ENCODE data around the gene SERPINE3. TPM values are rescaled to one million over a fixed set of nuclear protein-coding genes. Genes with fewer than 3 reads are reported as not detected.
A peak's percentile ranks its signal among the peaks of the same experiment; 100 is the strongest.

The SERPINE3 gene
- total RNA-seq, 4 donors from 2014 or later, result 0.12 TPM; not detected in 3

DNA sequence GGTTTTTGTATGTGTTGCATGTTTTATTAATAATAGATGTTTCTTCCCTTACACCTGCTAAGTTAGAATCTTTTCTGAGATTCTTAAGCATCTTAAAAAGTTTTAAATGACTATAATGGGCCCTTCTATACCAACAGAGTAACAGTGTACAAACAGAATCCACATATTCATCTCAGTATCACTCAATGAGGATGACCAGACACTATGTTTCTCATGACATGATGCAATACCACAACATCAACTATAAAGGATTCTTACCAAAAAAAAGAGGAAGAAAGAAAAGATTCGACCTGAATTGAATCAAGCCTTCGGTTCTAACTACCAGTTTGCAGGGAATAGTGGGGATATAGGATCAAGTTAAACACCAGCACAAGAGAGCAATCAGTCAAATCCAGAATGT lies 56.9 kb downstream of the SERPINE3 start:
- 66 to 78% methylated on average over 2 of the region's 2 CpGs for WGBS, 2 donors
- DNase-seq (ENCODE audit: low spot score in 2 of 2), result no peak
- no peak overlapping the region for H3K4me3 ChIP-seq (ENCODE audit: low read depth, poor library complexity, severe bottlenecking)
- intact Hi-C loops (cut with DNase I; ENCODE audit: low total_unique reads), result no loop called here
- TF ChIP-seq POLR2A (IDR thresholded peaks at IDR 0.05), result no peak
- TF ChIP-seq, protein P1, sequence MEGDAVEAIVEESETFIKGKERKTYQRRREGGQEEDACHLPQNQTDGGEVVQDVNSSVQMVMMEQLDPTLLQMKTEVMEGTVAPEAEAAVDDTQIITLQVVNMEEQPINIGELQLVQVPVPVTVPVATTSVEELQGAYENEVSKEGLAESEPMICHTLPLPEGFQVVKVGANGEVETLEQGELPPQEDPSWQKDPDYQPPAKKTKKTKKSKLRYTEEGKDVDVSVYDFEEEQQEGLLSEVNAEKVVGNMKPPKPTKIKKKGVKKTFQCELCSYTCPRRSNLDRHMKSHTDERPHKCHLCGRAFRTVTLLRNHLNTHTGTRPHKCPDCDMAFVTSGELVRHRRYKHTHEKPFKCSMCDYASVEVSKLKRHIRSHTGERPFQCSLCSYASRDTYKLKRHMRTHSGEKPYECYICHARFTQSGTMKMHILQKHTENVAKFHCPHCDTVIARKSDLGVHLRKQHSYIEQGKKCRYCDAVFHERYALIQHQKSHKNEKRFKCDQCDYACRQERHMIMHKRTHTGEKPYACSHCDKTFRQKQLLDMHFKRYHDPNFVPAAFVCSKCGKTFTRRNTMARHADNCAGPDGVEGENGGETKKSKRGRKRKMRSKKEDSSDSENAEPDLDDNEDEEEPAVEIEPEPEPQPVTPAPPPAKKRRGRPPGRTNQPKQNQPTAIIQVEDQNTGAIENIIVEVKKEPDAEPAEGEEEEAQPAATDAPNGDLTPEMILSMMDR (IDR thresholded peaks at IDR 0.05), result no peak

DNA sequence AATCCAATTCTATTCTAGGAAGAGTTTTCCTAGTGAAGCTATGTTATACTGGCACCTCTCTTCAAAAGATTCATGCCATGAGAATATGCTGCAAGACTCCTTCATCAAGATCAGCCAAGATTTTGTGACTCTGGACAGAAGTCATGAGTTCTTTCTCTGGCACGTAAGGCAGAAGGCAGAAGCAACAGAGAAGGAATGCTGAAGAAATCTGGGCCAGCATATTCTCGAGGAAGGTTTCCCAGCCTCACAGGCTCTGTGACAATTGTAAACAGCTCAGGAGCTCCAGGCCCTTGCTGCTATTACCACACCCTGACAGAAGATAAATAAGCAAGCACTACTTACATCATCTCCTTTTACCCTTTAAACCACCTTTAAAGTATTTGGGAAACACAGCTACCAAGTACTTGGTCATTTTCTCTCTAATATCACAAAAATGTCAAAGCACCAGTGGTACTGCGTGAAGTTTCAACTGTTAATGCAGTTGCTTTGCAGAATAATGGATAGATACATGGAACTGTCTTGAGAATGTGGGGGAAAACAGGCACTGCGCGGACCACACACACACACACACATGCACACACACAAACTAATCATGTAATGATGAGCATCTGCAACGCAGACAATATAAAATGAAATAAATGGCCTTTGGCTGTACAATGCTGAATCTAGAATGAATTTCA lies 57.9 kb downstream of the SERPINE3 start:
- no peak overlapping the region for H3K4me3 ChIP-seq (ENCODE audit: low read depth, poor library complexity, severe bottlenecking)
- WGBS, 2 donors, result 46 to 54% methylated on average over 6 of the region's 6 CpGs
- intact Hi-C loops (cut with DNase I; ENCODE audit: low total_unique reads), result no loop called here
- TF ChIP-seq POLR2A (IDR thresholded peaks at IDR 0.05), result no peak
- TF ChIP-seq, protein P1 (IDR thresholded peaks at IDR 0.05), result no peak
- peak; percentile 83 to 84 for DNase-seq (ENCODE audit: low spot score in 2 of 2)

DNA sequence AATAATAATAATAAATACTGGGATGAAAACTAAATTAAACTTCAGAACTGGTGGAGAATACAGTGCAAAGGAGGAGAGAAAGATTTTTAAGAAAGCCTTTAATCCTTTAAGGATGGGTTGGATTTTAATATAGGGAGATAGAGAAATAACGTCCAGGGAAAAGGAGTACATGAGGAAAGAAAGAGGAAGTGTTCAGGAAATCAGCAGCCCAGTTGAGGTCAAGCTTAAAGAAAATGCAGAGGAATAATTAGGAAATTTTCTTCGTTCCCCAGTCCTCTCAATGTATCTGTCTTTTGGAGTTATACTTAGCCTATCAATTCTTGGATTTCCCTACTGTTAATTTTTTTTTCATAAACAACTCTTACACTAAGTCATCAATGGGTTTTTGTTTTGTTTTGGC lies 65.7 kb downstream of the SERPINE3 start:
- no peak for DNase-seq (ENCODE audit: low spot score in 2 of 2)
- WGBS, 2 donors, result 52 to 70% methylated on average over 2 of the region's 2 CpGs
- TF ChIP-seq, protein P1 (IDR thresholded peaks at IDR 0.05), result no peak
- intact Hi-C loops (cut with DNase I; ENCODE audit: low total_unique reads), result no loop called here
- no peak overlapping the region for H3K4me3 ChIP-seq (ENCODE audit: low read depth, poor library complexity, severe bottlenecking)

GRCh38 chr13:51412431-51412830 lies 72.9 kb downstream of the SERPINE3 start:
- TF ChIP-seq, protein P1 (IDR thresholded peaks at IDR 0.05), result no peak
- TF ChIP-seq POLR2A (IDR thresholded peaks at IDR 0.05), result no peak
- DNase-seq (ENCODE audit: low spot score in 2 of 2), result no peak
- intact Hi-C loops (cut with DNase I; ENCODE audit: low total_unique reads), result no loop called here
- no peak overlapping the region for H3K4me3 ChIP-seq (ENCODE audit: low read depth, poor library complexity, severe bottlenecking)
- 88 to 93% methylated on average over 3 of the region's 3 CpGs for WGBS, 2 donors

Small RNAs within 50 kb of the gene (microRNA-seq; reads per million reads assigned to microRNA genes)
- 0 reads per million in 2 donors for gene MIR5693 (ENCODE audit: borderline number of aligned reads in 1 of 2, borderline replicate concordance in 2 of 2)

Other genes starting within 250 kb of the SERPINE3 start
- gene C13orf42, start 228.4 kb upstream of the SERPINE3 start, total RNA-seq, result under 1 TPM in 1 of 4 donors, not detected in 3; 0.10 TPM
- 1 to 10 TPM in 3 of 4 donors, under 1 TPM in 1; 0.30 to 5.0 (median 2.1) TPM for gene FAM124A, start 117.3 kb upstream of the SERPINE3 start, total RNA-seq
- 10 to 100 TPM; 35.2 to 48.6 (median 41.3) TPM for gene INTS6, start 113.3 kb downstream of the SERPINE3 start, total RNA-seq
- 10 to 100 TPM; 20.1 to 40.3 (median 22.4) TPM for gene WDFY2, start 244.8 kb downstream of the SERPINE3 start, total RNA-seq